DMS79 (cell line): ENCODE data around the gene ZNF723.
"Not testable (repeated sequence)": the region's sequence is repeated elsewhere in the genome, so short reads cannot be mapped to it uniquely, and the experiment has no call there.

Experiments used
- DNase-seq: peaks from one replicate; lab custom pipeline; 2025; lab: John Stamatoyannopoulos, UW

ZNF723 gene

DNA sequence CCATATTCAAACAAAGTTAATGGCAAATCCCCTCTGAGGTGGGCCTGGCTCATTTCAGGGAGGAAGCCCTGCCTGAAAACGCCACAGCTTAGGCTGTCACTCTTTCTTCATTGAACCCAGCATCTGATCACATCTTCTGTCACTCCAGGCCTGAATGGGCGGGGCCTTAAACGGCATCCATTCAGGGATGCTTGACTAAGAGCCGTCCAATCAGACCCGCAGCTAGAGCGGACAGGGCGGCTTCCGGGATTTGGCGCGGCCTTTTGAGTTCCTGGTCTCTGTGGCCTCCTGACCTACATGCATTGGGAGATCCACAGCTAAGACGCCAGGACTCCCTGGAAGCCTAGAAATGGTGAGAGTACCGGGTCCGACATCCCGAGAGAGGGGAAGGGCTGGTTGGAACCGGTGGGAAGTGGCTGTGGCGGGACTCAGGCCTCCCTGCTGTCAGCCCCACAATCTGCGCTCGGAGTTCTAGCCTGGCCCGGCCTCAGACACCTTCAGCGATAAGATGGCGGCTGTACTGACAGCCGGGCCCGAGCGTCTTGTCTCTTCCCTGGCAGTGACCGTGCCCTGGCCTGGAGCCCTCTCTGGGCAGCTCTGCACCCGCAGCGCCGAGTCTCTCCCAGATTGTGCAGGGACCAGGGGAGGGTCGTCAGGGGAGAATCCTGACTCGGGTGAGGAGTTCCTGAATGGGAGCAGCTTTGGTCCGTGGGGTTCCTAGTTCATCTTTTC lies at the start of gene ZNF723:
TSS of gene ZNF723 (plus strand) at position 261 of the 732 bp plus-strand sequence. CDS start at position 350, 89 bp downstream.
- DNase-seq, result no peak

GRCh38 chr19:22783651-22784410 lies 48.3 kb upstream of the ZNF723 start, which contains the start of gene ZNF99:
Gene ZNF99 (minus strand): TSS chr19:22784151. CDS start chr19:22784016, 135 bp downstream.
- DNase-seq, result no peak

DNA sequence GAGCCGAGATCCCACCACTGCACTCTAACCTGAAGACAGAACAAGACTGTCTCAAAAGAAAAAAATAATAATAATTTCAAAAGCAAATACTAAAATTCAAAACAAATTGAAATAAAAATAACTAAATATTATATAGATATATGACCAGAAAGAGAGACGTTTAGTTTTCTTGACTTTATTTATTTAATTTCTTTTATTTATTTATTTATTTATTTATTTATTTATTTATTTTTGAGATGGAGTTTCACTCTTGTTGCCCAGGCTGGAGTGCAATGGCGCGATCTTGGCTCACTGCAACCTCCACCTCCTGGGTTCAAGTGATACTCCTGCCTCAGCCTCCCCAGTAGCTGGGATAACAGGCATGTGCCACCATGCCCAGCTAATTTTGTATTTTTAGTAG lies 39.2 kb upstream of the ZNF723 start:
- DNase-seq, result not testable (repeated sequence)

DNA sequence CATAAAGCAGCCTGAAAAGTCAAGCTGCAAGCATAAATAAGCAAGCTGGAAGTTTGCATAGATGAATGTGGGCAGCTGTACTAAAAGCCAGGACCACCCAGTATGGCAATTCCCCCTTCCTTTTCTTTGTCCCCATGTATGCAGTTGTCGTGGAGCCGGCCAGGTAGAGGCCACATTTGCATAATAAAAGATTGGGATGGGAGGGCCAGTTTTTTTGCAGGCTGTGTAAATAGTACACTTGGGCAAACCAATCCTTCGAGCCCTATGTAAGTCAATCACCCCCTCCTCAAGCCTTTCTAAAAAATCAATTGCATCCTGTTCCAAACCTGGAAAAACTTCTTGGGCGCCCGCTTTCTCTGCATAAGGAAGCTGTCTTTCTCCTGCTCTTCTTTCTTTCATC lies 35.1 kb upstream of the ZNF723 start:
- no peak for DNase-seq

GRCh38 chr19:22806418-22806817 lies 25.7 kb upstream of the ZNF723 start:
- DNase-seq, result no peak

DNA sequence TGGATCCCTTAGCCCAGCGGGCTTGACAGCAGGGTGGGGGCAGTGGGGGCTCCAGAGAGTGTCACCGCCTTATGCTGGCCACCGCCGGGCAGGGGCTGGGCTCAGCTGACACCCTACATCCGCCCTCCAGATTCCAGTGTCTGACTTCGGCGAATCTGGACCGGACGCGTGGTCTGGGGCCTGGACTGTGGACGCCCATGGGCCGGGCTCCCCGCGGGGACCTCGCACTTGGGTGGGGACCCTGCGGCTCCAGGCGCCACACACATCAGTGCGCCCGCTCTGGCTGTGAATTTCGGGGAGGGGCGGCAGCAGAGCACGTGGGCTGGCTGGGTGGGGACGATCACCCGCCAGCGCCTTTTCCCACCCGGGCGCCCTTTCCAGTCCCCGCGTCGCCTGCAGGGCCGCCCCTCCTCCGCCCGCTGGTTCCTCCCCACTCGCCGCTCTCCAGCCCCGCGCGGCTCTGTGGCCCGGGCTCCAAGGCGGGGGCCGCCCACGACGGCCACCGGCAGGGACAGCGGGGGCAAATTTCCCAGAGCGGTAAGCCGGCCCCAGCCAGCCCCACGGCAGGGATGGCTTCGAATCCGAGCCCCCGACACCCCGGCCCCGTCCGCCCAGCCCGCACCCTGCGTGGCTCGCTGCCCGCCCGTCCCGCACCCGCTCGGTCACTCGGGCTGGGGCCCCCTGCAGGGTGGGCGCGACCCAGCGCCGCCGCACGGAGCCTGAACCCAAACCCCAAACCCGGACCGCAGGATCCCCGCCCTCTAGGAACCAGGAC lies 24.8 kb upstream of the ZNF723 start:
- DNase-seq, result no peak

GRCh38 chr19:22814124-22814523 lies 18.0 kb upstream of the ZNF723 start:
- DNase-seq, result no peak

- no peak for DNase-seq
Measured at GRCh38 chr19:22831211-22831610, 880 bp upstream of the ZNF723 start.

GRCh38 chr19:22857713-22858320 lies 25.7 kb downstream of the ZNF723 start:
- DNase-seq, result not testable (repeated sequence)

DNA sequence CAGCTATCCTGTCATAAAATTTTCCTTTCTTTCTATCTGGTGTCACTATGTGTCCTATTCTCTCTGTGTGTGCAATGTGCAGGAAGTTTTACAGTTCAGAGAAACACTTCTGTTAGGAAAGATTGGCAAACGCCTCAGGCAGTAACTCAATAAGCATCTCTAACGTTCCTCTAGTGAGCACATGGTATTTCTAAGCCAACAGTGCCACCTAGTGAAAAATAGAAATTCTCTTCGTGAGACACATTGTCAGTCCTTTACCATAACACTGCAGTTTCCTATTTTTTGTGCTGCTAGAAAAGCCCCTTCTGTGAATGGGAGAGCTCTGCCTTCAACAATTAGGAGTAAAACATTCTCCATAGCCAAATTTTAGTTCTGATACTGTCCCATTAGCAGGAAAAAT lies 50.7 kb downstream of the ZNF723 start:
- DNase-seq, result no peak

DNA sequence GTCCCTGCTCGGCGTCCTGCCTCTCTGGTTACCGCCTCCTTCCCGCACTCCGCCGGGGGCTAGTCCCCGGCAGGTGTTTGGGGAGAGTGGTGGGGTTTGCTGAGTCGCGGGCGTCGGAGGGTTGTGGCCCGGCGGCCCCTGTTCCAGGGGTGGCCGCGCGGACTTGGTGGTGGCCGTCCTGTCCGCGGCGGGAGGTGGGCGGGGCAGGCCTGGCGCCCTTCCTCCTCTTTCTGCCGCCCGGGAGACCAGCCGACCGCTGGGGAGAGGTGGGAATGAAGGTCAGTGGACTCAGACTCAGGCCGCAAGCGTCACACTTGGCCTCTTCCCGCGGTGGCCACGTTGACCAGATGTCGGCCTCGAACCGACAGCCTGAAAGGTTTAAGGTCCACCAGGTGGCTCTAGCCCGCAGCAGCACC lies 61.8 kb downstream of the ZNF723 start:
- DNase-seq, result no peak

GRCh38 chr19:22901431-22902130 lies 69.5 kb downstream of the ZNF723 start:
- no peak for DNase-seq
